Fibroblast of the conjunctiva (primary cell): ENCODE results near the gene ZHX3.

Source experiments
- DNase-seq: peaks from one replicate; pipeline ENCODE4 v3.0.0-alpha.2; 2010; ENCODE audit warnings: low read depth

Gene ZHX3

DNA sequence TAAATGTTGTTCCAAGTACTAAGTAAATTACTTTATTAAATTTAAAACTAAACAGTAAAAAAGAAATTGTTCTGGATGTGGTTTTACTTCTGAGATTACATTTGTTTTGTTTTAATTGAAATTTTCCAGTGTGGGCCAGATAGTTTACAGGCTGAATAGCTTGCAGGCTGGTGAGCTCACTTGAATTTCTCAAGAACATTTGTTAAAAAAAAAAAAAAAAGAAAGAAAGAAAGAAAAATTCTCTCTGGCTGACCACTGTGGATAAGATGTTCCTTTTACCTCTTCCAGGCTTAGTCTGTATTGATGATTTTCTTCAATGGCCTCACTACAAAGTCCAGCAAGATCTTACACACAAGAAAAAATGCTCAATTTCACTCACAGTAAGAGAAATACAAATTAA lies 94.8 kb downstream of the ZHX3 start:
- no peak for DNase-seq

DNA sequence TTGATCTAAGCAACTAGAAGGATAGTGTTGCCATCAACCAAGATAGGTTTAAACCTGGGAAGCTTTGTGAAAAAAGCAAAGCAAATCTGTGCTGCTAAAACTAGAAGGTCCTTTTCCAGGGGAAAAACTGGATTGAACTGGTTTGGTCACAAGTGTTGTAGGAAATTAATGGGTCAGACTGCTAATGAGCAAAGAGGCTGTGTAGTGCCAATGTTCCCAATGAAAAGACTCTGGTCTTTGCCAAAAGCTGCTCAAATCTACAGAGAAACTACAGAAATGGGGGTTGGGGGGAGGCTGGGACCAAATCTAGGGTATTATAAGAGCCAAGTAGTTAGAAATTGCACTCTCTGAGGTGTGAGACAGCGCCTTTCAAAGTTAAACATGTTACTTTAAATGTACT lies 95.2 kb downstream of the ZHX3 start:
- no peak for DNase-seq

DNA sequence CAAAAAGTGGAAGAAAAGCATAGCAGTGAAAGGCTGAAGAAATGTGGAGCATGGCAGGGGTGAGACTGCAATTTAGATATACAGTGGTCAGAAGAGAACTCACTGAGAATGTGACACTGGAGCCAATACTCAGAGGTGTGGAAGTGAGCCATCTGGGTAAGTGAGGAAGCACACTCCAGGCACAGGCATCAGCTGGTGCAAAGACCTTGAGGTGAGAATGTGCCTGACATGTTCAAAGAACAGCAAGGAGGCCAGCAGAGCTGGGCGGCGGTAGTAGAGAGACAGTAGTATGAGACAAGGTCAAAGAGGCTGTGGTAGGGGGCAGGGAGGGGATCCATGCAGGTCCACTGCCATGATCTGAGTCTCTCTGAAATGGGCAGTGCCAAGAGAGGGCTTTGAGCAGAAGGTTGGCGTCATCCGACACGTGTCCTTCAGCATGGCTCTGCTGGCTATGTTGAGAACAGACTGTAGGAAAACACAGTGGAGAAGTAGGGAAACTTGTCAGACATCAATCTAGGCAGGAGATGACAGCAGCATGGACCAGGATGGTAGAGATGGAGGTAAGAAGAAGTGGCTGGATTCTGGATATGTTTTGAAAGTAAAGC lies 95.8 kb downstream of the ZHX3 start:
- no peak for DNase-seq

DNA sequence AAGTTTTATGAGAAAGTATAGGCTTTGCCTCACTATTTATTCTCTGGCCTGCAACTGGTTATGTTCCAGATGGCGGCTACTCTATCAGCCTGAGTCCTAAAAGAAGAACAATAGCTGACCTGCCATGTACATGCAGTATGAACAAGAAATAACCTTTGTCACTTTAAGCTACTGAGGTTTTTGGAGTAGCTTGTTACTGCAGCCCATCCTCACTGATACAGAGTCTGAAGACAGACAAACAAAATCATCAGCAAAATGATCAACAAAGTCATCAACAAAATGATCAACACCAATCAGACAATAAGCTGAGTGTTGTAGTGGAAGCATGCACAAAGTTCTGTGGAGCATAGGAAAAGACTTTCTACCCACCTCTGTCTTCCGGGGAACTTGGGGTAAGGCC lies 97.7 kb downstream of the ZHX3 start:
- no peak for DNase-seq

DNA sequence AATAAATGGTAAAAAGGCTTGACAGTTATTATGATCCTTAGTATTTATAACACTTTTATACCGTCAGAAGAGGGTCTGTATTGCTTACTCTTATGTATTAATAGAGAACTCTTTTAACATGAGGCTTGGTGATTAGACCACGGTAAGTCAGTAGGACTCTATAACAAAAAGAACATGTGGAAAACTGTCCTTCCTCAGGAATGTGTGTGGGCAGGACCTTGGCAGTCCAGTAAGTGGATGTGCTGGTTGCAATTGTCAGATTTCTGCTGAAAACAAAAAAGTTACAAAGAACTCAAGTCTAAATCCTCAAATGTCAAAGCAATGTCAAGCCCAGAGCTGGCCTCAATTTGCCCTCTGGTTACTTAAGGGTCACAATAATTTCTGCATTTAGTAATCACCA lies 99.1 kb downstream of the ZHX3 start:
- DNase-seq = peak; percentile 49

DNA sequence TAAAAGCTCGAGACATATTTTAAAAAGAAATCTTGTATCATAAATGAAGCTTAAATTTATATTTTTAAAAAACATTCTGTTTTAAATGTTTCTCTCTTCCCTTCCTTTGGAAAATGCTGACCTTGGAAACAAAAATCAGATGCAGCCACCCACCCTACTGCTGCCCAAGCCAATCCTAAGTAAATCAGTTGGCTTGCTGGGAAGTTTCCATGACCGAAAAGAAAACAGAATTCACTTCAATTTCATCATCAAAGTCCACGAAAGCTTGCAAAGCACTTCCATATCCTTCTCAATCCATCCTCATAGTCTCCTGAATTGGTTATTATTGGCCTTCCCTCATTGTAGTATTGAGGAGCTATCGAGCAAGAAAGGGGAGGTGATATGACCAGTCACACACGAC lies 100.1 kb downstream of the ZHX3 start:
- DNase-seq = no peak

DNA sequence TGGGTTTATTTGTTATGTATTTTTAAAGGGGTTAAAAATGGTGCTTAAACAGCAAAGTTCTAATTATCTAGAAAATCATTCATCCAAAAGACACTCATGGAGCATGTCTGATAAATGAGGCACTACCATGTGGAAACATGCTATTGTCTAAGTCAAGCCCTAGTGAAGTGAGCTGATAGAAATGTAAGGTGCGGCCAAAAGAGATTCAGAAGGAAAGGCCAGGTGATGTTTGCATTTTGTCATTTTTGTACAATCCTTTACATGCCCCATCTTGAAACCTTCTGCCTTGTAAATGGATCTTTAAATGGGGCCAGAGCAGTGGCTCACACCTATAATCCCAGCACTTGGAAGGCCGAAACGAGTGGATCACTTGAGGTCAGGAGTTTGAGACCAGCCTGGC lies 102.9 kb downstream of the ZHX3 start:
- no peak for DNase-seq

DNA sequence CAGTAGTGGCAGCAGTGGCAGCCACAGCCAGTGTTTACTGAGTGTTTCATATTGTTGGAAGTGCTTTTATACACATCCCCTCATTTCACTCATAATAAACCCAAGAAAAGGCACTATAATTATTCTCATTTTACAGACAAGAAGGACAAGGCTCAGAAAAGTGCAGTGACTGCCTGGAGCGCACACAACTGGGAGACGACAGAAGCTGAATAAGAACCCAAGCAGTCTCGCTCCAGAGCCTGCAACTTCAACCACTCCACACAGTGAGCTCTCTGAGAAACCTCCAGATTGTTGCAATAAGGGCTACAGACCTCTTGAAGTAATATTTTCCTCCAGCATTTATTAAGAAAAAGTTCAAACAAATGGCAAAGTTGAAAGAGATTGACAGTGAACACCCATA lies 103.3 kb downstream of the ZHX3 start:
- no peak for DNase-seq

DNA sequence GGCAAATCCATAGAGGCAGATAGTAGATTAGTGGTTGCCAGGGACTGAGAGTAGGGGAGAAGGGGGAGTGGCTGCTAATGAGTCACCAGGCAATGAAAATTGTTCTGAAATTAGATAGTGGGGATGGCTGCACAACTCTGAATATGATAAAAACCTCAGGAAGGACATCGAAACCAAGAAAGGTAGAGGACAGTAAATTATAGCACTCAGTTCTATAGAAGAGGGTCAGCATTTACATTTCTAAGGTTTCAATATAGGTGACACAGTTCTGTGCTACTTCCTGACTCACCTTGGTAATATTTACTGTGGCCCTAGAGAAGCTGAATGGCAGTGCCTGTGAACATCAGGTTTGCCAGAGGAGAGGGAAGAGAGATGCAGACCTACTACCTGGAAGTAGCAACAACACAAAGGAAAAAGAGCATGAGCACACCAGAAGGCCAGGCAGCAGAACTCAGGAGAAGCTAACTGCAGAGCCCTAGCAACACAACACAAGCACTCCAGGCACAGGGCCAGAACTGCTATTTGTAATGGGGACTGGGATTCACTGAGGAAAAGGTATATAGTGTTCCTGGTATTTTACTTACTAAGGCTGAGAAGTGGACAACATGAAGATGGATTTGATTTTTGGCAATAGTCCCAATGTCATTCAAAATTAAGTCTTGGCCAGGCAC lies 104.2 kb downstream of the ZHX3 start:
- DNase-seq = no peak

DNA sequence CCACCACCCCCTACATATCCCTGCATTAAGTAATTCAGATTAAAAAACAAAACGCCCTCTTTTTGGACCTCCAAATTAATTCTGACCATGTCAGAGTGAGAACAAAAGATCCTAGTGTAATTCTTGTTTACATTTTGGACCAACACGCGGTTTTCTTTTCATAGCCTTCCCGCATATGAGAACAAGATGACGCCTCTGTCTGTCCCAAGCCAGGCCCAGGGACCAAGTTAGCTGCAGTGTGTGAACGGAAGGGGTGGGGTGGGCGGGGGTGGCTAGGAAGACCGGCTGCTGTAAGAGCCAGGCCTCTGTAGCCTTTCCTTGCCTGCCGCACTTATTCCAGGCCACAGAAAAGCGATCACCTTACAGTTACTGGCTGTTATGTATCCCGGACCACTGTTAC lies 112.2 kb downstream of the ZHX3 start:
- DNase-seq = no peak

DNA sequence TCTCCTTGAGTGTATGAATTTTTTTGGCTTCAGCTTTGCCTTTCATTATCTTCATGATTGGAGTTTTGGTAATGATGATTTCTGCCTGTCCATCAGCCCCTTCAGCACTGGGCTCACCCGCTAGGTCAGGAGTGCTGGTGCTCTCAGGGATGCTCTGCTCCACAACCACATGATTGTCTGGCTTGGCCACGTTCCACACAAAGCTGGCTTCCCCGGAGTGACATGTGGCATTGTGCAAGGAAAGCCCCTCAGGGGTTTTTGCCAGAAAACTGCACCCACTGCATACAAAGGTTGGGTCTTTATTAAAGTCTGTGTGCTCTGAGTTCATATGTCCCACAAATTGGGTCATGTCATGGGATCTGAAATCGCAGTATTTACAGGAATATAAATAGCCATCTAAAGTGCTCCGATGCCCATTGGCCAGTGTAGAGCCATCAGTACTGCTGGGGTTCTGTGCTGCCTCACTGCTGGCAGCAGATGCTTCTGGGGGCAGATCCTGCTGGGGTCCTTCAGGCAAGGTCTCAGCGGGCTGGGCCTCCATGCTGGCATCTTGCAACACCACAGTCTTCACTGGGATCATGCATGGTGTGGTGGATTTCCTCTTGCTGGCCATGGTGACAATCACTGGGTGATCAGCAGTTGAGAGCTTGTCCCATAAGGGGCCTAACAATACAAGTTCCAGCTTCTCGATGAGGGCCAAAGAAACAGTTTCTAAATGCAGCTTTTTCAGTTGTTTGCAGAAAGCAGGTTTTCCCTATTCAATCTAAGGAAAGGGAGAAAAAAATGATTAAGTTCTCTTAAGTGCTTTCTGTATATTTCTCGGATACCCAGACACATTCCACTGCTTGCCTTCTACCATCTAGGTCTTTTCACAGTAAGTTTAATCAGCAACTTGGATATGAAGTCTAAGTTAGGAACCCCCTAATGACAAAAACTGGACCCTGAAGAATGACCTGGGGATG lies 112.9 kb downstream of the ZHX3 start:
- DNase-seq = no peak

DNA sequence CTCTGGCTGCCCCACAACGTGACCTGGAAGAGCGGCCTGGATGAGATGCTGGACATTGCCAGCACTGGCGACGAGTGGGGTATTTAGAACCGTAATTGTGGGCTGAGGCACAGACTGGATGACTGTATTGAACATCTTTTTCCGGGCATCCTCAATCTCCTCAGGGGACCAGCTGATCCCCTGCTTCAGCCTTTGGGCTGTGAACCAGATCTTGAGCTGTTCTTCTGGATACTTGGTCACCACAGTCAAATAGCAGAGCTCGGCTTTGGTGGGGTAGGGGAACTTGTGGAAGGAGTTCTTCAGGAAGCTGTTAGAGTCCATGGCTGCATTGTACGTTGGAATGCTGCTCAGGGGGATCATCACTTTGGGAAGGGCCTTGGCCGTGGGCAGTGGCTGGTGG lies 113.9 kb downstream of the ZHX3 start:
- DNase-seq = no peak

DNA sequence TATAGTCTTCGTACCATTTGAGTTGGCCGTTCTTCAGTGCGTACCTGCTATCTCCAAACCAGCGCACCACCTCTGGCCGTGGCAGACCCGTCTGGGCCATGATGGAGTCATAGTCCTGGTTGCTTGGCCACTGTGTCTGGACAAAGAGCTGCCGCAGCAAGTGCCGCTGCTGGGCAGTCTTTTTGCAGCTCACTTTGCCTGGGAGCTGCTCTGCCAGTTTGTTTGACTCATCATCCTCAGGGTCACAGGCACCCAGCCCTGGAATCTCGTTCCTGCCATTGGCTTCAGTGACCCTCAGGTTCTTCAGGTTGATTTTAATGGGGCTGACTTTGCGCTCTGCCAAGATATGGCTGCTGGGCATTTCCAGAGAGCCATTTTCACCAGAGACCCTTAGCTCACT lies 115.1 kb downstream of the ZHX3 start:
- no peak for DNase-seq

DNA sequence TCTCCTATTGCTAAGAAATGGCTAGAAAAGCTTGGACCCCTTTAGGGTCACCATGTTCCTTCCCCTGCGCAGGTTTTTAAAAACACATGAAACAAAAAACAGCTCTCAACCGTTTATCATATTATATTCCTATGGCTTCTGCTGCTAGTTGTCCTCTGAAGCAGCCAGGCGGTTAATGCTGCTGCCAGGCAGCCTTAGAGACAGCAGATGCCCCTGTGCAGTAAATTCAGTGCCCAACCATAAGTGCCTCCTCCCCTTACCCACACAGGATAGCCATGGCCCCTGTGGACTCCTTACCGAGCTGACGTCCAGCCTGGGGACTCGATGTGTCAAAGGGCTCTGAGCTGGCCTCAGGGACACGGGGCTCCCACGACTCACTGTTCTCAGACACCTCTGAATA lies 115.8 kb downstream of the ZHX3 start:
- DNase-seq = no peak

DNA sequence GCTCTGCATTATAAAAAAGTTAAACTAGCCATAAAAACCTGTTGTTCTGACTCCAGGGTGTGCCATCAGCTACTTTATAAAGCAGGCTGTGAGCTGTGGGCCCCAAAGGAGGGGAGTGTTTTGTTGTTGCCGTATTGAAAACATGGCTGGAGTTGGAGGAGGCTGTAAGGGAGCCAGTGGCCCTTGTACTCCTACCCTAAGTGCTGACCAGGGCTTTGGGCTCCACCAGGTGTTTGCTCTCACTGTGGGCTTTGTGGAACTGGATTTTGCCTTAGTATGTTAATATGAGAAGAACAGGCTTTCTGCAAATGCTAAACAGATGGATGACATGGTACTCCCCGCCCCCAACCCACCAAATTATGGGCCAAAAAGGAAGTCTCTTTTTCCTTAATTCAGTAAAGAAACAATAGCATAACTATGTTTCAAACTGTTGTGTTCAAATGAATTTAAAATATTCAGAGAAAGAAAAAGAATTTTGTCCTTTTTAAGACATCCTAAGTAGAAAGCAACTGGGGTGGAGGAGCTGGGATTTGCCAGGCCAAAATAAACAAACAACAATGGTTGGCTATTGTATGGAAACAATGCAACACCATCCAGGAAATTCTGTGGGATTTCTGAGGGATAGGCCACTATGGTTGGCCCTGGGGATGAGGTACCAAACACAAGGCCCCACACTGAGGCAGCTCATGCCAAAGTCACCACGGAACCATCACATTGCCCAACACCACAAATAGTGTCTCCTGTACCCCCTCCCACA lies 116.9 kb downstream of the ZHX3 start:
- DNase-seq = no peak

DNA sequence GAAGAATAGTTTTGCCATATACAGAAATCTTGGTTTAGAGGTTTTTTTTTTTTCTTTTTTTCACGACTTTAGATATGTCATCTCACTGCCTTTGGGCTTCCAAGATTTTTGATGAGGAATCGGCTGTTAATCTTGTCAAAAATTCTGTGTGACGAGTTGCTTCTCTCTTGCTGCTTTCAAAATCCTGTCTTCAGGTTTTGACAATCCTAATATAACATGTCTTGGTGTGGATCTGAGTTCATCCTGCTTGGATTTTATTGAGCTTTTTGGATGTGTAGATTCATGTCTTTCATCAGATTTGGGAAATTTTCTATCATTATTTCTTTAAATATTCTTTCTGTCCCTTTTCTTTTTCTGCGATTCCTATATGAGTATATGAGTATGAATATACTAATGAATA lies 119.1 kb downstream of the ZHX3 start:
- no peak for DNase-seq

DNA sequence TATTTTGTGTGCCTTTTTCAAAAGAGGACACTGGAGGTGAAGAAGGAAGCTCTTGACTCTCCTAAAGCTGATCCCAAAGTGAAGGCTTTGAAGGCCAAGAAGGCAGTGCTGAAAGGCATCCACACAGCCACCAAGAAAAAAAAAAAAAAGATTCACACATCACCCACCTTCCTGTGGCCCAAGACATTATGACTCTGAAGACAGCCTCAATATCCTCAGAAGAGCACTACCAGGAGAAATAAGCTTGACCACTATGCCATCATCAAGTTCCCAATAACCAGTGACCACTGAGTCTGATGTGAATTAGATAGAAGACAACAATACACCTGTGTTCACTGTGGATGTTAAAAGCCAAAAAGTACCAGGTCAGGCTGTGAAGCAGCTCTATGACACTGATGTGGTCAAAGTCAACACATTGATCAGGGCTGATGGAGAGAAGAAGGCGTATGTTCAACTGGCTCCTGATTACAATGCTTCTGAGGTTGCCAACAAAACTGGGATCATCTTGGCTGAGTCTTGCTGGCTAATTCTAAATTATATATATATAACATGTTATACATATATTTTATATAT lies 120.8 kb downstream of the ZHX3 start:
- no peak for DNase-seq

DNA sequence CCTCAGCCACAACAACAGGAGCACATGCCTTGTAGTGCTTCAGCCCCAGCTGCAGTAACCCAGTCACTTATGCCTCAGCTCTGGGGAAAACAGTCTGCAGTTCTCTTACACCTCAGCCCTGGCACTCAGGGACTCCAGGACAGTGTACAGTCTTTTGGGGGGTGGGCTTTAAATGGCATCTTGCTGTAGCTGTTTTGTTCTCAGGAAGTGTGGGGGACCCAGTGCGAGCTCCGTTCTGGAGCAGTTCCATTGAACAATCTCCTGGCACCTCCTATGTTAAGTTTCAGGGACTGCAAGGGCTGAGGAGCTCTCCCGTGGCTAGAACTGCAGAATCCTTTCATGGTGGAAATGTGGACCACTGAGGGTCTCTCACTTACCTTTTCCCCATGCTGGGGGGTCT lies 125.0 kb downstream of the ZHX3 start:
- DNase-seq = no peak

DNA sequence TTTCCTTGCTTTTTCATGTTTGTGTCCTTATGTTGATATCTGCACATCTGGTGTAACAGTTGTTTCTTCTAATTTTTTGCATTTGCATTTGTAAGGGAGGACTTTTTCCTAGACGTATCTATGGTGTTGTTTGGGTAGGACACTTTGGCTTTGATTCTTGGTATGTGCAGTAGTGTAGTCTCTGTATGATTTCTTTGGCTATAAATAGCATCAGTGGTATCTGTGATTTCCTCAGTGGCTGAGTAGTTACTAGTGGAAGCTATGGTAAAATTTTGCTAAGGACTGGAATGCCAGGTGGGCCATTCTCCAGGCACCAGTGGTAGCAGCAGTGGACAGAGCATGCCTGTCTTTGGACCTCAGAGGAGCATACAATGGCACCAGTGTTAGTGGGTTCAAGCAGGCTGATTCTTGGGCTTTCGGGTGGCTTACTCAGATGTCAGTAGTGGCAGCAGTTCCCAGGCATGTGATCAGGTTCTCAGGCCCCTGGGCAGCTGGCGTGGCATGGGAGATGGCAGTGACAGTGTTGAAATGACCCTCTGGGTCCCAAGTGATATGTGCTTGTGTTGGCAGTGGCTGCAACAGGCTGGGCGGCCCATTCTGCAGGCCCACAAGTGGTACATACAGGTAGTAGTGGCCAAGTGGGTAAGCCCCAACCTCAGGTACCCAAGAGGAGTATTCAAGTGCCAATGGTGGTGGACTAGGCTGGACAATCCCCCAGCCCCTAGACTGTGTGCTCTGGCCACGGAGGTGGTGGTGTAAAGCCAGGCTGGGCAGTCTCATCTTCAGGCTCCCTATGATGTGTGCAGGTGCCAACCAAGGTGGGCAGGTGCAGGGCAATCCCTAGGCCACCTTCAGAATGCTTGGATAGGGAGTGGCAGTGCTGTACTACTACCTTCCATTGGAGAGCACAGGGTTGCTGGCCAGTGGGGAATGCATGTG lies 125.7 kb downstream of the ZHX3 start:
- no peak for DNase-seq

DNA sequence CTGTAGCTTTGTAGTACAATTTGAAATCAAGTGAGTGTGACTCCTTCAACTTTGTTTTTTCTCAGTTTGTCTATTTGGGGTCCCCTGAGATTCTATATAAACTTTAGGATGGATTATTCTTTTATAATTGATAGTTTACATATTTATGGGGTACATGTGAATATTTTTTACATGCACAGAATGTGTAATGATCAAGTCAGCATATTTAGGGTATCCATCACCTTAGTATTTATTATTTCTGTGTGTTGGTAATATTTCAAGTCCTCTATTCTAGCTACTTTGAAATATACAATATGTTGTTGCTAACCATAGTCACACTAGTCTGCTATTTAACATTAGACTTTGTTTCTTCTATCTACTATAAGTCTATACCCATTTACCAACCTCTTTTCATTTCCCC lies 129.9 kb downstream of the ZHX3 start:
- DNase-seq = no peak
